LNCAP (cell line): ENCODE measurements around the gene NFIA.

ENCODE experiments used
- CTCF ChIP-seq: fragments of 450-650 bp; IDR thresholded peaks from 2 replicates; pipeline ENCODE4 v1.5.1; 2017; ENCODE audit warnings: mild to moderate bottlenecking

NFIA gene

GRCh38 chr1:61477301-61477700 is 394.9 kb downstream of the NFIA start:
- TF ChIP-seq CTCF, result no peak

GRCh38 chr1:61480273-61480935 is 398.0 kb downstream of the NFIA start:
- no peak for TF ChIP-seq CTCF

DNA sequence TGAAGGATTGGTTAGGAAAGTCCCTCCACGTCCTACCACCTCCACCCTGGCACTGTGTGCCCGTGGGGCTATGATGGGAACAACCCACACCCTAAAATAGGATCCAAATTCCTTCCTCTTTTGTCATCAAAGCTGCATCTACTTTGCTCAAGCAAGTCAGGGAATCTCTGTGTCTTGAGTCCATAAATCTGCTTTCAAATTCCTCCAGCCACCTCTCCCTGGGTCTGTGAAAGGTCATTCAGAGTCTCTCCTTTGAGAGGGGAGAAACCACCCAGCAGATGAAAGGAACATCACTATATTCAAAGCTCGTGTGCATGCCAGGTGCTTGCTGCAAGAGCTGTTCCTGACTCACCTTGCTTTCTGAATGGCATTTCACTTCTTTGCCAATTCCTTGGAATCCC is 399.0 kb downstream of the NFIA start:
- no peak for TF ChIP-seq CTCF

DNA sequence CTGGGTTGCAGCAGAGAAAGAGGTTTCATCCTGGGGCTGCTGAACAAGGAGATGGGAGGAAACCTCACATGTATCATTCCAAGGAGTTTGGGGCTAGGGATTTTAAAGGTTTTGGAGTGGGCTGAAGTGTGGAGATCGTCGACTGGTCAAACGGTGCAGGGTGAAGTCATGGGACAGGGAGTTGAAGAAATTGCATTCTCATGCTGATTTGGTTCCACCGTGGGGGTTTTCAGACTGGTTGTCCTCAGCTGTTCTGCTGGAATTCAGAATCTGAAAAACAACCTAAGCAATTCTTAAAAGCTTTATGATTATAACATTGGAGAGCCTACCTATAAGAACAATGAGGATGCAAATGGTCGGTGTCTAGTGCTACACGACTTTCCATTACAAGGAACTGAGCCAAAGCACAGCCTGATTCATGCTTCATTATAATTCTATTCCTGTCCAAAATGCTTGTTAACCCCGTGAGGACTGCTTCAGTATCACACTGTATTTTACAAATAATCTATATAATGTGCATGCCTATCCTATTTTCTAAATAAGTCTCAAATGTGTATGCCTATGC is 399.9 kb downstream of the NFIA start:
- TF ChIP-seq CTCF, result no peak

GRCh38 chr1:61486783-61487536 is 404.6 kb downstream of the NFIA start:
- no peak for TF ChIP-seq CTCF

- no peak for TF ChIP-seq CTCF
Observed at GRCh38 chr1:61487801-61488200, 405.4 kb downstream of the NFIA start.

DNA sequence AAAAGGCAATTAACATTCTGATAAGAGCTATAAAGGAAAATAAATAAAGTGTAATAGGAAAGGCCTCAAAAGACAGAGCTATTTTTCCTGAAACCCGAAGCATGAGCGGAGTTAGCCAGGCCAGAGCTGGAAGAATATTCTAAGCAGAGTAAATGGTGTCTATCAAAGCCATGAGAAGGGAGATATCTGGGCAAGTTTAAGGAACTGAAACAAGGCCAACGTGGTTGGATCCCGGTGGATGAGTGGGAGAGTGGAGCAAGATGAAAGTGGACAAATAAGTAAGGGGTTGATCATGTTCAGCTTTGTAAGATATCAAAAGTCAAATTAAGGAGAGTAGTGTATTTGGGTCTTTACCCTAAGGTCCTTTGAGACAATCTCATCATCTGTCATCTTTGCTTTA is 408.6 kb downstream of the NFIA start:
- TF ChIP-seq CTCF, result no peak
